Liver (tissue), 9 donors: ENCODE data around the gene ZNF618. TPM values are rescaled to one million over a fixed set of nuclear protein-coding genes. Genes with fewer than 3 reads are reported as not detected.

Experiments
- DNase-seq: peaks from one replicate; pipeline ENCODE4 v3.0.0-alpha.2; 2017; ENCODE audit warnings: low spot score
- H3K27ac ChIP-seq, 2 donors: one replicate each; pipeline ENCODE4 v1.7.0; 2013; ENCODE audit warnings: inconsistent platforms in 2 of 2, low read length in 2 of 2, control low read depth in 1 of 2, low read depth in 1 of 2, mild to moderate bottlenecking in 1 of 2
- H3K27me3 ChIP-seq, 4 donors: one replicate each; pipeline versions ENCODE4 v1.6.1 to v1.7.0; 2013; ENCODE audit warnings: low read length in 3 of 4, inconsistent platforms in 1 of 4, mild to moderate bottlenecking in 1 of 4, moderate library complexity in 1 of 4; ENCODE audit not compliant: control insufficient read depth in 4 of 4, insufficient read depth in 4 of 4
- H3K36me3 ChIP-seq, 4 donors: one replicate each; pipeline versions ENCODE4 v1.6.1 to v1.7.0; 2013; ENCODE audit warnings: low read length in 3 of 4, mild to moderate bottlenecking in 3 of 4, low read depth in 1 of 4, moderate library complexity in 1 of 4; ENCODE audit not compliant: control insufficient read depth in 4 of 4, insufficient read depth in 3 of 4
- H3K4me1 ChIP-seq, 4 donors: one replicate each; pipeline versions ENCODE4 v1.6.1 to v1.7.0; 2013; ENCODE audit warnings: low read length in 3 of 4, mild to moderate bottlenecking in 3 of 4, moderate library complexity in 1 of 4; ENCODE audit not compliant: control insufficient read depth in 4 of 4, insufficient read depth in 4 of 4
- H3K4me3 ChIP-seq, 3 donors: one replicate each; pipeline versions ENCODE4 v1.6.1 to v1.7.0; 2013; ENCODE audit warnings: low read length in 3 of 3, control low read depth in 1 of 3, low read depth in 1 of 3, mild to moderate bottlenecking in 1 of 3
- H3K9ac ChIP-seq, 2 donors: one replicate each; pipeline ENCODE4 v1.7.0; 2013; ENCODE audit warnings: low read length in 2 of 2, mild to moderate bottlenecking in 2 of 2, moderate library complexity in 2 of 2, control low read depth in 1 of 2, low read depth in 1 of 2
- H3K9me3 ChIP-seq, 4 donors: one replicate each; pipeline versions ENCODE4 v1.6.1 to v1.7.0; 2013; ENCODE audit warnings: low read length in 3 of 4; ENCODE audit not compliant: control insufficient read depth in 4 of 4
- EGR1 ChIP-seq, 2 donors: IDR thresholded peaks; 2 replicates each; pipeline ENCODE4 v1.6.1; 2016 to 2018; ENCODE audit warnings: antibody characterized with exemption in 2 of 2, low read depth in 2 of 2
- FOXA1 ChIP-seq: IDR thresholded peaks from 2 replicates; pipeline ENCODE4 v1.6.1; 2016; ENCODE audit warnings: antibody characterized with exemption
- FOXA2 ChIP-seq: IDR thresholded peaks from 2 replicates; pipeline ENCODE4 v1.6.1; 2016; ENCODE audit warnings: antibody characterized with exemption
- GABPA ChIP-seq, 2 donors: IDR thresholded peaks in 1 of 2; conservative IDR thresholded peaks in 1 of 2; 2 replicates each; pipeline ENCODE4 v1.6.1; 2016; ENCODE audit warnings: antibody characterized with exemption in 2 of 2, mild to moderate bottlenecking in 1 of 2, moderate library complexity in 1 of 2
- HNF4A ChIP-seq, 2 donors: conservative IDR thresholded peaks; 2 replicates each; pipeline ENCODE4 v1.6.1; 2016; ENCODE audit warnings: antibody characterized with exemption in 2 of 2, mild to moderate bottlenecking in 2 of 2
- HNF4G ChIP-seq: IDR thresholded peaks from 2 replicates; pipeline ENCODE4 v1.6.1; 2016; ENCODE audit warnings: antibody characterized with exemption
- JUND ChIP-seq, 2 donors: IDR thresholded peaks; 2 replicates each; pipeline ENCODE4 v1.6.1; 2016; ENCODE audit warnings: antibody characterized with exemption in 2 of 2
- NR2F2 ChIP-seq: IDR thresholded peaks from 2 replicates; pipeline ENCODE4 v1.6.1; 2016; ENCODE audit warnings: antibody characterized with exemption
- RAD21 ChIP-seq, 2 donors: IDR thresholded peaks; 2 replicates each; pipeline ENCODE4 v1.6.1; 2016; ENCODE audit warnings: antibody characterized with exemption in 2 of 2, mild to moderate bottlenecking in 2 of 2
- RXRA ChIP-seq, 2 donors: IDR thresholded peaks; 2 replicates each; pipeline ENCODE4 v1.6.1; 2017 to 2018; ENCODE audit warnings: antibody characterized with exemption in 2 of 2, mild to moderate bottlenecking in 1 of 2
- SP1 ChIP-seq: IDR thresholded peaks from 2 replicates; pipeline ENCODE4 v1.6.1; 2018; ENCODE audit warnings: antibody characterized with exemption, mild to moderate bottlenecking
- TAF1 ChIP-seq: conservative IDR thresholded peaks from 2 replicates; pipeline ENCODE4 v1.6.1; 2016; ENCODE audit warnings: antibody characterized with exemption, mild to moderate bottlenecking
- YY1 ChIP-seq: IDR thresholded peaks from 2 replicates; pipeline ENCODE4 v1.6.1; 2016; ENCODE audit warnings: antibody characterized with exemption, mild to moderate bottlenecking
- WGBS: extraction: QIAGEN DNeasy Blood & Tissue Kit; methylation state at CpG from one replicate; pipeline ENCODE4 v1.1.7; 2013; 5-methylcytosine and 5-hydroxymethylcytosine counted together
- polyA plus RNA-seq, 2 donors: library from polyadenylated mRNA; stranded (reverse) in 1 of 2; unstranded in 1 of 2; fragments of 200-250 nt in 1 of 2; fragments of >200 nt in 1 of 2; fragmentation: Nextera tagmentation in 1 of 2; extraction: Ambion mirVana in 1 of 2; gene quantifications; one replicate each; pipeline versions ENCODE4 v1.2.1 to v1.2.3, GENCODE V29; 2013 to 2015
- total RNA-seq, 2 donors: library from RNA; depleted of rRNA; stranded (reverse); fragments of >200 nt; gene quantifications; one replicate each; pipeline ENCODE4 v1.2.3, GENCODE V29; 2014
- TF ChIP-seq, protein P1 (sequence below): IDR thresholded peaks from 2 replicates; pipeline ENCODE4 v1.6.1; 2016; ENCODE audit warnings: antibody characterized with exemption
- TF ChIP-seq, protein P2 (sequence below): IDR thresholded peaks from 2 replicates; pipeline ENCODE4 v1.6.1; 2016; ENCODE audit warnings: antibody characterized with exemption, mild to moderate bottlenecking
- TF ChIP-seq, protein P3 (sequence below): fragments of 150-350 bp; IDR thresholded peaks from 2 replicates; pipeline ENCODE4 v1.5.1; 2017; ENCODE audit warnings: improper control_type of control experiment, low read depth, low read length; ENCODE audit not compliant: missing input control
- TF ChIP-seq, protein P4 (sequence below): IDR thresholded peaks from 2 replicates; pipeline ENCODE4 v1.6.1; 2016; ENCODE audit warnings: antibody characterized with exemption
- TF ChIP-seq, protein P5 (sequence below): IDR thresholded peaks from 2 replicates; pipeline ENCODE4 v1.6.1; 2016; ENCODE audit warnings: antibody characterized with exemption
- donor health status: healthy.
- donor health status: healthy.
- donor health status: healthy.
- donor health status: healthy.
- donor health status: healthy.

ZNF618 gene, protein sequence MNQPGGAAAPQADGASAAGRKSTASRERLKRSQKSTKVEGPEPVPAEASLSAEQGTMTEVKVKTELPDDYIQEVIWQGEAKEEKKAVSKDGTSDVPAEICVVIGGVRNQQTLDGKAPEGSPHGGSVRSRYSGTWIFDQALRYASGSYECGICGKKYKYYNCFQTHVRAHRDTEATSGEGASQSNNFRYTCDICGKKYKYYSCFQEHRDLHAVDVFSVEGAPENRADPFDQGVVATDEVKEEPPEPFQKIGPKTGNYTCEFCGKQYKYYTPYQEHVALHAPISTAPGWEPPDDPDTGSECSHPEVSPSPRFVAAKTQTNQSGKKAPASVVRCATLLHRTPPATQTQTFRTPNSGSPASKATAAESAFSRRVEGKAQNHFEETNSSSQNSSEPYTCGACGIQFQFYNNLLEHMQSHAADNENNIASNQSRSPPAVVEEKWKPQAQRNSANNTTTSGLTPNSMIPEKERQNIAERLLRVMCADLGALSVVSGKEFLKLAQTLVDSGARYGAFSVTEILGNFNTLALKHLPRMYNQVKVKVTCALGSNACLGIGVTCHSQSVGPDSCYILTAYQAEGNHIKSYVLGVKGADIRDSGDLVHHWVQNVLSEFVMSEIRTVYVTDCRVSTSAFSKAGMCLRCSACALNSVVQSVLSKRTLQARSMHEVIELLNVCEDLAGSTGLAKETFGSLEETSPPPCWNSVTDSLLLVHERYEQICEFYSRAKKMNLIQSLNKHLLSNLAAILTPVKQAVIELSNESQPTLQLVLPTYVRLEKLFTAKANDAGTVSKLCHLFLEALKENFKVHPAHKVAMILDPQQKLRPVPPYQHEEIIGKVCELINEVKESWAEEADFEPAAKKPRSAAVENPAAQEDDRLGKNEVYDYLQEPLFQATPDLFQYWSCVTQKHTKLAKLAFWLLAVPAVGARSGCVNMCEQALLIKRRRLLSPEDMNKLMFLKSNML
- total RNA-seq (1 to 10 TPM; 3.7 to 6.5 TPM), polyA plus RNA-seq (1 to 10 TPM; 2.2 to 3.7 TPM)

DNA sequence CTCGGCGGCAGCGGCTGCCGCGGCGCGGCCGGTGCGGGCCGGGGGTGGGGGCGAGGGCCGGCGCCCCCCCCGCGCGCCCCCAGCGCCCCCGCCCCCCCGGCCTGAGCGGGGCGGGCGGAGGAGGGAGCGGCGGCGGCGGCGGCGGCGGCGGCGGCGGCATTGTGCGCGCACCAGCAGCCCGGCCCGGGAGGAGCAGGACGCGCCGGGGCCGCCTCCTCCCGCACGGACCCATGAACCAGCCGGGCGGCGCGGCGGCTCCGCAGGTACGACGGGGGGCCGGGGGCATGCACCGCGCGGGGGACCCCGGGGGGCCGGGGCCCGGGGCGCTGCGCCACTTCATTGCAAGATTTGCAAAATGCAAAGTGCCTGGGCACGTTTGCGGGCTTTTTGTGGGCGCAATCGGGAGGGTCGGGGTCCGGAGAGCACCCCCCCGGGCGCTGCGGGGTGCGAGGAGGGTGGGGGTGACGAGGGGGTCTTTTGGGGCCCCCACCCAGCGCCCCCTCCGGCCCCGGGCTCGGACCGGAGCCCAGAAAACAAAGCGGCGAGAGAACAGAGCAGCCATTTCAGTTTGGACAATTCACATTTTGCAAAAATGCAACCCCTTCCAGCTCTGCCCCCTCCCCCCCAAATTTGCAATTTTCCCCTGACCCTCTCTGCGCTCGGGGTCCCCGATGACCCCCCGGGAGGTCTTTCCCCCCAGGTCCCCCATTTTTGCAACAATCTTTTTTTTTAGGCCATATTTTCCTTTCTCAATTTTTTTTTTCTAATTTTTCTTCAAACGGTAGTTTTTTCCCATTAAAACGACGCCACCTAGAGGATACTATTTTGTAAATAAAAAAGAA is at the start of gene ZNF618:
Gene ZNF618, plus strand, starts transcription at position 159 of the 842 bp plus-strand sequence. Its CDS starts 72 bp downstream, at position 231.
- no peaks in the 10 kb centered on the region for H3K9me3 ChIP-seq
- TF ChIP-seq, protein P1, sequence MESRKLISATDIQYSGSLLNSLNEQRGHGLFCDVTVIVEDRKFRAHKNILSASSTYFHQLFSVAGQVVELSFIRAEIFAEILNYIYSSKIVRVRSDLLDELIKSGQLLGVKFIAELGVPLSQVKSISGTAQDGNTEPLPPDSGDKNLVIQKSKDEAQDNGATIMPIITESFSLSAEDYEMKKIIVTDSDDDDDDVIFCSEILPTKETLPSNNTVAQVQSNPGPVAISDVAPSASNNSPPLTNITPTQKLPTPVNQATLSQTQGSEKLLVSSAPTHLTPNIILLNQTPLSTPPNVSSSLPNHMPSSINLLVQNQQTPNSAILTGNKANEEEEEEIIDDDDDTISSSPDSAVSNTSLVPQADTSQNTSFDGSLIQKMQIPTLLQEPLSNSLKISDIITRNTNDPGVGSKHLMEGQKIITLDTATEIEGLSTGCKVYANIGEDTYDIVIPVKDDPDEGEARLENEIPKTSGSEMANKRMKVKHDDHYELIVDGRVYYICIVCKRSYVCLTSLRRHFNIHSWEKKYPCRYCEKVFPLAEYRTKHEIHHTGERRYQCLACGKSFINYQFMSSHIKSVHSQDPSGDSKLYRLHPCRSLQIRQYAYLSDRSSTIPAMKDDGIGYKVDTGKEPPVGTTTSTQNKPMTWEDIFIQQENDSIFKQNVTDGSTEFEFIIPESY, result no peak
- TF ChIP-seq, protein P2, sequence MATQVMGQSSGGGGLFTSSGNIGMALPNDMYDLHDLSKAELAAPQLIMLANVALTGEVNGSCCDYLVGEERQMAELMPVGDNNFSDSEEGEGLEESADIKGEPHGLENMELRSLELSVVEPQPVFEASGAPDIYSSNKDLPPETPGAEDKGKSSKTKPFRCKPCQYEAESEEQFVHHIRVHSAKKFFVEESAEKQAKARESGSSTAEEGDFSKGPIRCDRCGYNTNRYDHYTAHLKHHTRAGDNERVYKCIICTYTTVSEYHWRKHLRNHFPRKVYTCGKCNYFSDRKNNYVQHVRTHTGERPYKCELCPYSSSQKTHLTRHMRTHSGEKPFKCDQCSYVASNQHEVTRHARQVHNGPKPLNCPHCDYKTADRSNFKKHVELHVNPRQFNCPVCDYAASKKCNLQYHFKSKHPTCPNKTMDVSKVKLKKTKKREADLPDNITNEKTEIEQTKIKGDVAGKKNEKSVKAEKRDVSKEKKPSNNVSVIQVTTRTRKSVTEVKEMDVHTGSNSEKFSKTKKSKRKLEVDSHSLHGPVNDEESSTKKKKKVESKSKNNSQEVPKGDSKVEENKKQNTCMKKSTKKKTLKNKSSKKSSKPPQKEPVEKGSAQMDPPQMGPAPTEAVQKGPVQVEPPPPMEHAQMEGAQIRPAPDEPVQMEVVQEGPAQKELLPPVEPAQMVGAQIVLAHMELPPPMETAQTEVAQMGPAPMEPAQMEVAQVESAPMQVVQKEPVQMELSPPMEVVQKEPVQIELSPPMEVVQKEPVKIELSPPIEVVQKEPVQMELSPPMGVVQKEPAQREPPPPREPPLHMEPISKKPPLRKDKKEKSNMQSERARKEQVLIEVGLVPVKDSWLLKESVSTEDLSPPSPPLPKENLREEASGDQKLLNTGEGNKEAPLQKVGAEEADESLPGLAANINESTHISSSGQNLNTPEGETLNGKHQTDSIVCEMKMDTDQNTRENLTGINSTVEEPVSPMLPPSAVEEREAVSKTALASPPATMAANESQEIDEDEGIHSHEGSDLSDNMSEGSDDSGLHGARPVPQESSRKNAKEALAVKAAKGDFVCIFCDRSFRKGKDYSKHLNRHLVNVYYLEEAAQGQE, result no peak
- TF ChIP-seq, protein P3, sequence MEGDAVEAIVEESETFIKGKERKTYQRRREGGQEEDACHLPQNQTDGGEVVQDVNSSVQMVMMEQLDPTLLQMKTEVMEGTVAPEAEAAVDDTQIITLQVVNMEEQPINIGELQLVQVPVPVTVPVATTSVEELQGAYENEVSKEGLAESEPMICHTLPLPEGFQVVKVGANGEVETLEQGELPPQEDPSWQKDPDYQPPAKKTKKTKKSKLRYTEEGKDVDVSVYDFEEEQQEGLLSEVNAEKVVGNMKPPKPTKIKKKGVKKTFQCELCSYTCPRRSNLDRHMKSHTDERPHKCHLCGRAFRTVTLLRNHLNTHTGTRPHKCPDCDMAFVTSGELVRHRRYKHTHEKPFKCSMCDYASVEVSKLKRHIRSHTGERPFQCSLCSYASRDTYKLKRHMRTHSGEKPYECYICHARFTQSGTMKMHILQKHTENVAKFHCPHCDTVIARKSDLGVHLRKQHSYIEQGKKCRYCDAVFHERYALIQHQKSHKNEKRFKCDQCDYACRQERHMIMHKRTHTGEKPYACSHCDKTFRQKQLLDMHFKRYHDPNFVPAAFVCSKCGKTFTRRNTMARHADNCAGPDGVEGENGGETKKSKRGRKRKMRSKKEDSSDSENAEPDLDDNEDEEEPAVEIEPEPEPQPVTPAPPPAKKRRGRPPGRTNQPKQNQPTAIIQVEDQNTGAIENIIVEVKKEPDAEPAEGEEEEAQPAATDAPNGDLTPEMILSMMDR, result peak; percentile 11
- TF ChIP-seq, protein P4, sequence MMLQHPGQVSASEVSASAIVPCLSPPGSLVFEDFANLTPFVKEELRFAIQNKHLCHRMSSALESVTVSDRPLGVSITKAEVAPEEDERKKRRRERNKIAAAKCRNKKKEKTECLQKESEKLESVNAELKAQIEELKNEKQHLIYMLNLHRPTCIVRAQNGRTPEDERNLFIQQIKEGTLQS, result no peak
- TF ChIP-seq SP1 (no peak), YY1 (peak; percentile 89), HNF4G (no peak), NR2F2 (no peak), GABPA (IDR thresholded peaks at IDR 0.05 in 1 of 2, conservative IDR thresholded peaks at IDR 0.05 in 1 of 2) (no peak), FOXA1 (no peak), TAF1 (no peak), RAD21 (IDR thresholded peaks at IDR 0.05) (peak; percentile 35 to 46), EGR1 (IDR thresholded peaks at IDR 0.05; ENCODE audit: low read depth in 2 of 2) (no peak), HNF4A (conservative IDR thresholded peaks at IDR 0.05) (no peak), FOXA2 (no peak), RXRA (IDR thresholded peaks at IDR 0.05) (no peak), JUND (IDR thresholded peaks at IDR 0.05) (no peak)
- TF ChIP-seq, protein P5, sequence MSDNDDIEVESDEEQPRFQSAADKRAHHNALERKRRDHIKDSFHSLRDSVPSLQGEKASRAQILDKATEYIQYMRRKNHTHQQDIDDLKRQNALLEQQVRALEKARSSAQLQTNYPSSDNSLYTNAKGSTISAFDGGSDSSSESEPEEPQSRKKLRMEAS, result no peak
- H3K27ac ChIP-seq, result peak within 1 kb of the TSS; percentile 78 to 90
- H3K27me3 ChIP-seq, result no peaks in the 10 kb centered on the region
- peak within 1 kb of the TSS; percentile 69 to 96 (median 81) for H3K4me3 ChIP-seq
- H3K9ac ChIP-seq, result peak within 1 kb of the TSS; percentile 74 to 93
- WGBS, result under 1% methylated on average over 67 of the region's 84 CpGs
- H3K36me3 ChIP-seq, result no peaks in the 10 kb centered on the region
- peak; percentile 50 for DNase-seq
- peaks cover 0 to 10% (median 6%) of the 10 kb centered on the region in 4 donors for H3K4me1 ChIP-seq
